GM18505 (cell line): ENCODE data around the gene IRGC.

Experiments
- ATAC-seq: cut with Tn5 transposase; IDR thresholded peaks from one replicate; pipeline ENCODE4 v1.9.1; 2021; ENCODE audit not compliant: unreplicated experiment
- POLR2A ChIP-seq: IDR thresholded peaks from 4 replicates; pipeline ENCODE4 v1.6.1; 2011; ENCODE audit warnings: borderline replicate concordance; ENCODE audit not compliant: insufficient read depth, insufficient read length; ENCODE audit errors: extremely low read depth

Gene IRGC

DNA sequence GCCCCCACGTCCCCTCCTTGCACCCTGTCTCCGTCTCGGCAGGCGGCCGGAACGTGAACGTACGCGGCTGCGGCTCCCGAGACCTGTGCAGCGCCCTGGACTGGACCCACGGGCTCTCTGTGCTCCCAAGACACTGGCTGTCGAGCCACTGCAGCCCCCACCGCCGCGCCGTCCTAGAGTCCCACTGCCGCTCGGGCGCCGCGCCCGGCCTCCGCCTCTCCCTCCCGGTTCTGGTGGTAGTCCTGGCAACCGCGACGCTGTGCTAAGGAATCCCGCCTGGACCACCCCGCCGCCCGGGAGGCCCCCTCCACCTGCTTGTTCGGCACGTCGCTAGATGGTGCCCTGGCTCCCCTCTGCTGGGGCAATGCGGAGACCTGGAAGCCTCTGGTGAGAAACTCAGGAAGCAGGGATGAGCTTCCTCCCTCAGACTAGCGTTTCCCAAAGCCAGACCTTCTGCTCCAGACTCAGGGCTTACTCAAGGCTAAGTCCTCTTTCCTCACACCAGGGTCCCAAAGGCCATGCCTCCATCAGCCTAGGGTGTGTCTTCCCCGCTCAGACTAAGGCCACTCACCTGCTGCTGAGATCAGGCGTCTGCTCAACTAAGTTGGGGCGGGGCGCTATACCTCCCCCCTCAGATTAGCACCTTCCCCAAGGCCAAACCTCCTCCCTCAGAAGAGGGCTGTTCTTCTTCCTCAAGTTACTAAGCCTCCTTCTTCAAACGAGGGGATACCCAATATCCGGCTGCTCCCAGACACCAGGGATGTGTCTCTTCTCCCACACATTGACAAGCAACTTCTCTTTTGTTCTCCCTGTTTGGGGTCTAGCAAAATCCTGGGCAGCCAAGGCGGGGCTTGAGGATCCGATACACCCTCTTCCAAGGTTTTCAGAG lies 16.1 kb upstream of the IRGC start:
- ATAC-seq = no peak
- TF ChIP-seq POLR2A = no peak

DNA sequence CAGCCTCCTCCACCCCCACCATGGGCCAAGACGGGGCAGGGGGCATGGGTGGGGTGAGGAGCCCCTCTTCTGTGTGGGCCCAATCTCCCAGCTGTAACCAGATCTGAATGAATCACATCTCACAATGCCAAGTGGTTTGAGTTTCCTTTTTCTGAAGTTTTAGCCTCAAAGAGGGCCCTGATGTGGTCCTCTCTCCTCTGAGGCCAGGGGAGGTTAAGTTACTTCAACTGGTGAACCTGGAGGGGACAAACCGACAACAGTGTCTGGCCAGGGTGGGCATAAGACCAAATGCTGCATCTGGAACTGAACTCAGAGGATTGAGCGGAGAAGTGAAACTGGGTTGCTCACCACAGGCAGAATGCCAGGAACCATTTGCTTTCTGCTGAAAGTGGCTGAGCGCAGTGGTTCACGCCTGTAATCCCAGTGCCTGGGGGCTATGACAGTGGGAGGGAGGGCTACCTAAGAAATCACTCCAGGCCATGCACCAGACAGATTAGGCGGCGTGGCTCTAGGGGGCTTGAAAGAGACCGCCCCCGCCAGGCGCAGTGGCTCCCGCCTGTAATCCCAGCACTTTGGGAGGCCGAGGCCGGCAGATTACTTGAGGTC lies 15.4 kb upstream of the IRGC start:
- no peak for ATAC-seq
- no peak for TF ChIP-seq POLR2A

- TF ChIP-seq POLR2A = no peak
- ATAC-seq = no peak
Observed at GRCh38 chr19:43704002-43704705, 11.7 kb upstream of the IRGC start.

DNA sequence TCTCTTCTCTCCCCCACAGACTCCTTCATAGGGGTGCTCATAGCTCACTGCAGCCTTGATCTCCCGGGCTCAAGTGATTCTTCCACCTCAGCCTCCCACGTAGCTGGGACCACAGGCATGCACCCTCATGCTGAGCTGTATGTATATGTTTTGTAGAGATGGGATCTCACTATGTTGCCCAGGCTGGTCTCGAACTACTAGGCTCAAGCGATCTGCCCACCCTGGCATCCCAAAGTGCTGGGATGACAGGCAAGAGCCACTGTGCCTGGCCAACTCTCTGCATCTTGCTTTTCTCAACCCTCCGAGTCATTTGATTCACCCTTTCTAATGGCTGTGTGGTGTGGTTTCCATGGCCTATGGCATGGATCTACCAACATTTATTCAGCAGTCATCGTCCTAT lies 10.1 kb upstream of the IRGC start:
- no peak for TF ChIP-seq POLR2A
- ATAC-seq = no peak

DNA sequence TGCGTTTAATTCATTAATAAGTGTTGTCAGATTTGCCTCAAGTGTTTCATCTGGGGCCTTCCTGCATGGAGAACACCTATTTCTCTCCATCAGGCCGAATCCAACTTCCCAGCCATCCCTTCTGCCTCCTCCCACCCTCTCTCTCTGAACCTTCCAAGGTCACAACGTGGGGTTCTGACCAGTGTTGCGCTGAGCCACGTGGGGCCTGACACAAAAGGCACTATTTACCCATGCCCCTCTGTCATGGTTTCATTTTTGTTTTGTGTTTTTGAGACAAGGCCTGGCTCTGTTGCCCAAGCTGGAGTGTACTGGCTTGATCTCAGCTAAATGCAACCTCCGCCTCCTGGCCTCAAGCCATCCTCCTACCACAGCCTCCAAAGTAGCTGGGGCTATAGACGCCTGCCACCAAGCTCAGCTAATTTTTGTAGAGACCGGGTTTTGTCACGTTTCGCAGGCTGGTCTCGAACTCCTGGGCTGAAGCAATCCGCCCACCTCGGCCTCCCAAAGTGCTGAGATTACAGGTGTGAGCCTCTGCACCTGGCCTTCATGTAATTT lies 8.6 kb upstream of the IRGC start:
- ATAC-seq = no peak
- TF ChIP-seq POLR2A = no peak

DNA sequence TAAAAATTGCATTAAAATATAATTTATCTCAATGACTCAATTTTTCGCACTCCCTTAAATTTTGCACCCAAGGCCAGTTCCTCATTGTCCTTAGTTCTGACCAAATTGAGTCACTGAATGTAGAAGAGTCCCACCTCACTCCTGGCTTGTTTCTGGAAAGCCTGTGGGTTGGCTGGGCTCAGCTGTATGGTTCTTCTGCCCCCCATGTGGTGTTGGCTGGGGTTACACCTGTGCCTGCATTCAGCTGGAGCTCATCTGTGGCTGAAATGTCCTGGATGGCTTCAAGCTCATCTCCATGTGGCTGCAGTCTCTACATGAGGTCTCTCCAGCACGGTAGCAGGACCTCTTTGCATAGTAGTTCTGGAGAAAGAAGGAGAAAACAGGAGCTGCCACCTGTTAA lies 7.2 kb upstream of the IRGC start:
- ATAC-seq = no peak
- no peak for TF ChIP-seq POLR2A

DNA sequence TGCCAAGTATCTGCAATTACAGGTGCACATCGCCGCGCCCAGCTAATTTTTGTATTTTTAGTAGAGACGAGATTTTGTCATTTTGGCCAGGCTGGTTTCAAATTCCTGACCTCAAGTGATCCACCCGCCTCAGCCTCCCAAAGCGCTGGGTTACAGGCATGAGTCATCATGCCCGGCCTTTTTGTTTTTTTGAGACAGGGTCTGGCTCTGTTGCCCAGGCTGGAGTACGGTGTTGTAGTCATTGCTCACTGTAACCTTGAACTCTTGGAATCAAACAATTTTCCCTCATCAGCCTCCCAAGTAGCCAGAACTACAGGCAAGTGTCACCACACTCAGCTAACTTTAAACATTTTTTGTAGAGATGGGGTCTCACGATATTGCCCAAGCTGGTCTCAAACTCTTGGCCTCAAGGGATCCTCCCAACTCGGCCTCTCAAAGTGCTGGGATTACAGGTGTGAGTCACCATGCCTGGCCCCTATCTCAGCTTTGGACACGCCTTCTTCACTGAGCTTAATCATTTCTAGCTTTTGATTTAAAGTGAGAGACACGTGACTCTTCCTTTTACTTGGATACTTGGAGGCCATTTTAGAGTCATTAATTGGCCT lies 4.0 kb upstream of the IRGC start:
- no peak for TF ChIP-seq POLR2A
- no peak for ATAC-seq

DNA sequence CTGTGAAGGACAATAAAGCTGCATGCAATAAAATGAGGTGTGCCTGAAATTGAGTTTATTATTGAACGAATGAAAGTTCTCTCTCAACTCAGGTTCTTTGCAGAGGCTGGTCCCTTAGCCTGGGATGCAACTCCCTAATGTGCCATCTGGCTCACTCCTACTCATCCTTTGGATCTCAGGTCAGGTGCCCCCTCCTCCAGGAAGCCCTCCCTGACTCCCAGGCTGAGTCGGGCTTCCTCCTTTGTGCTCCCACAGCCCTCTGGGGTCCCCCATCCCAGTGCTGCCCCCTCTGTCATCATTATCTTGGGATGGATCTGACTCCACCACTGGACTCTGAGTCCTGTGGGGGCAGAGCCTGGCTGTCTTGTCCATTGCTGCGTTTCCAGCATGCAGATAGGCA lies 2.7 kb upstream of the IRGC start:
- no peak for TF ChIP-seq POLR2A
- ATAC-seq = no peak

- ATAC-seq = no peak
- no peak for TF ChIP-seq POLR2A
Observed at GRCh38 chr19:43718627-43719377, 2.9 kb downstream of the IRGC start.

GRCh38 chr19:43719378-43719868 lies 3.5 kb downstream of the IRGC start:
- no peak for ATAC-seq
- TF ChIP-seq POLR2A = no peak

DNA sequence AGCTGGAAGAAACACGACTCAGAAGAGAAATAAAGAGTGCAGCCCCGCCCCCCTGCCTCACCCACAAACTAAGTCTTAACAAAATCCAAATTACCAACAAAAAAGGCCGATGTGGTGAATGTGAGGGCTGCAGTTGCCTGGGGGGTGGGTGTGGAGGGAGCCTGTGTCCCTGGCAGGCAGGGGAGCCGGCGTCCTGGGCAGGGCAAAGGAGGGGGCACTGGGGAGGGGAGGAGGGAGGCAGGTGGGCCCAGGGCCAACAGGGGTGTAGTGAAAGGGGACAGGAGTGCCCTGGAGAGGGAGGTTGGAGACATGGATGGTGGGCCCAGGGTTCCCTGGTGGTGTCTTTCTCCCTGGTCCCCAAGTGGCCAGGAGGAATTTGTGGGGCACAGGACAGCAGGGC lies 4.0 kb downstream of the IRGC start:
- no peak for TF ChIP-seq POLR2A
- no peak for ATAC-seq

- no peak for ATAC-seq
- TF ChIP-seq POLR2A = no peak
Observed at GRCh38 chr19:43720936-43721335, 5.1 kb downstream of the IRGC start.

DNA sequence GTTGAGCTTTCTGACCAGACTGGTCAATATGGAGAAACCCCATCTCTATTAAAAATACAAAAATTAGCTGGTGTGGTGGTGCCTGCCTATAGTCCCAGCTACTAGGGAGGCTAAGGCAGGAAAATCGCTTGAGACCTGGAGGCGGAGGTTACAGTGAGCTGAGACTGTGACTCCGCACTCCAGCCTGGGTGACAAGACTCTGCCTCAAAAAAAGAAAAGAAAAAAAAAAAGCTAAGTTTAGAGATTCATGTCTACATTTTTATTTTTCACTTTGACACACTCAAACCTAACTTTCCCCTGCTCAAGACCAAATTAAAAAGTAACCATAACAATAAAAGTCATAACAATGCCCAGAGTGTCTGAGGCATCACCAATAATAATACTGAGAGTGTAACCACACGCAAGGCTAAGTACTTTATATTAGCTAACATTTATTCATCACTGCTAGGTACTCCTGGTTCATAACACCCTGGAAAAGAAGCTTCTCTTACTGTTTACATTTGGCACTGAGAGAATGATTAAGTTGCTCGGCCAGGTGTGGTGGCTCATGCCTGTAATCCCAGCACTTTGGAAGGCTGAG lies 5.7 kb downstream of the IRGC start:
- no peak for TF ChIP-seq POLR2A
- no peak for ATAC-seq

DNA sequence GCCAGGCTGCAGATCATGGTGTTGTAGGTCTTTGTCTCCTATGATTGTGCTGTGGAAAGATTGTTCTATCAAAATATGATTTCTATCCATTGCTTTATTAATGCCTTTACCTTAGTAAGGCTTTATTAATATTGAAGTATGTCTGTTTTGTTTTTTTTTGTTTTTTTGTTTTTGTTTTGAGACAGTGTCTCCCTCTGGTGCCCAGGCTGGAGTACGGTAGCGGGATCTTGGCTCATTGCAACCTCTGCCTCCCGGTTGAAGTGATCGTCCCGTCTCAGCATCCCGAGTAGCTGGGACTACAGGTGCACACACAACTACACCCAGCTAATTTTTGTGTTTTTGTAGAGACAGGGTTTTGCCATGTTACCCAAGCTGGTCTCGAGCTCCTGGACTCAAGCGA lies 7.7 kb downstream of the IRGC start:
- no peak for ATAC-seq
- no peak for TF ChIP-seq POLR2A
